HEK293 (cell line): Measurements from ENCODE around the gene GRID2.

Experiments
- GLI4 ChIP-seq: fragments of 450-650 bp; formaldehyde crosslinking; IDR thresholded peaks from 2 replicates; pipeline ENCODE4 v1.5.1; 2016; ENCODE audit warnings: missing biosample characterization, missing genetic modification characterization
- OSR2 ChIP-seq: fragments of 450-650 bp; formaldehyde crosslinking; IDR thresholded peaks from 2 replicates; pipeline ENCODE4 v1.5.1; 2016; ENCODE audit warnings: missing biosample characterization, missing genetic modification characterization
- PRDM1 ChIP-seq: fragments of 450-650 bp; formaldehyde crosslinking; IDR thresholded peaks from 2 replicates; pipeline ENCODE4; 2016; ENCODE audit warnings: missing biosample characterization, missing genetic modification characterization
- ZBTB20 ChIP-seq: fragments of 450-650 bp; formaldehyde crosslinking; IDR thresholded peaks from 2 replicates; pipeline ENCODE4 v1.5.1; 2016; ENCODE audit warnings: missing biosample characterization, missing genetic modification characterization
- ZNF560 ChIP-seq: fragments of 450-650 bp; formaldehyde crosslinking; IDR thresholded peaks from 2 replicates; pipeline ENCODE4 v1.5.1; 2017; ENCODE audit warnings: missing biosample characterization, missing genetic modification characterization, borderline replicate concordance
- ZNF585B ChIP-seq: fragments of 450-650 bp; formaldehyde crosslinking; IDR thresholded peaks from 2 replicates; pipeline ENCODE4 v1.5.1; 2016; ENCODE audit warnings: missing biosample characterization, missing genetic modification characterization
- TF ChIP-seq, protein P1 (sequence below): fragments of 450-650 bp; formaldehyde crosslinking; IDR thresholded peaks from 2 replicates; pipeline ENCODE4 v1.5.0; 2017; ENCODE audit warnings: missing biosample characterization, missing genetic modification characterization, borderline replicate concordance
- TF ChIP-seq, protein P2 (sequence below): fragments of 450-650 bp; formaldehyde crosslinking; IDR thresholded peaks from 2 replicates; pipeline ENCODE4 v1.5.1; 2016; ENCODE audit warnings: missing biosample characterization, missing genetic modification characterization

DNA sequence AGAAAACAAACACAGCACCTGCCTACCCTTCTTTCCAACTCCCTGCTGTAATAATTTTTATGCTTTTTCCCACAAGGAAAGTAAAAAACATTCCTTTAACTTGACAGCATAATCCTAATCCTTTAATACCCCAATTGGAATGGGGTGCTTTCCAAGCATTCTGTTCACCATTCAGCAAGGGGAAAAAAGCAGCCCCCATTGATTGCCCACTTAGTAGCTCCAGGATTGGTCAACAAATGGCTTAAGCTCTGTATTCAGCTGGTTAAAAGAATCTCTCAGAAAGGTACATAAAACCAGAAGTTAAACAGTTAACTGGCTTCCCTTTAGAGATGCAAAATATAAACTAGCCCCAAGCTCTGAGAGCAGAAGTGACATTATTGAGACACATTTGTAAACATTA is 1330.0 kb downstream of the GRID2 start:
- TF ChIP-seq OSR2 (tag by site-specific recombination) (no peak), ZBTB20 (no peak), ZNF585B (tag by site-specific recombination) (no peak), PRDM1 (tag by site-specific recombination) (no peak), GLI4 (no peak), ZNF560 (no peak)
- TF ChIP-seq, protein P1, sequence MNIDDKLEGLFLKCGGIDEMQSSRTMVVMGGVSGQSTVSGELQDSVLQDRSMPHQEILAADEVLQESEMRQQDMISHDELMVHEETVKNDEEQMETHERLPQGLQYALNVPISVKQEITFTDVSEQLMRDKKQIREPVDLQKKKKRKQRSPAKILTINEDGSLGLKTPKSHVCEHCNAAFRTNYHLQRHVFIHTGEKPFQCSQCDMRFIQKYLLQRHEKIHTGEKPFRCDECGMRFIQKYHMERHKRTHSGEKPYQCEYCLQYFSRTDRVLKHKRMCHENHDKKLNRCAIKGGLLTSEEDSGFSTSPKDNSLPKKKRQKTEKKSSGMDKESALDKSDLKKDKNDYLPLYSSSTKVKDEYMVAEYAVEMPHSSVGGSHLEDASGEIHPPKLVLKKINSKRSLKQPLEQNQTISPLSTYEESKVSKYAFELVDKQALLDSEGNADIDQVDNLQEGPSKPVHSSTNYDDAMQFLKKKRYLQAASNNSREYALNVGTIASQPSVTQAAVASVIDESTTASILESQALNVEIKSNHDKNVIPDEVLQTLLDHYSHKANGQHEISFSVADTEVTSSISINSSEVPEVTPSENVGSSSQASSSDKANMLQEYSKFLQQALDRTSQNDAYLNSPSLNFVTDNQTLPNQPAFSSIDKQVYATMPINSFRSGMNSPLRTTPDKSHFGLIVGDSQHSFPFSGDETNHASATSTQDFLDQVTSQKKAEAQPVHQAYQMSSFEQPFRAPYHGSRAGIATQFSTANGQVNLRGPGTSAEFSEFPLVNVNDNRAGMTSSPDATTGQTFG (tag by site-specific recombination): no peak
- TF ChIP-seq, protein P2, sequence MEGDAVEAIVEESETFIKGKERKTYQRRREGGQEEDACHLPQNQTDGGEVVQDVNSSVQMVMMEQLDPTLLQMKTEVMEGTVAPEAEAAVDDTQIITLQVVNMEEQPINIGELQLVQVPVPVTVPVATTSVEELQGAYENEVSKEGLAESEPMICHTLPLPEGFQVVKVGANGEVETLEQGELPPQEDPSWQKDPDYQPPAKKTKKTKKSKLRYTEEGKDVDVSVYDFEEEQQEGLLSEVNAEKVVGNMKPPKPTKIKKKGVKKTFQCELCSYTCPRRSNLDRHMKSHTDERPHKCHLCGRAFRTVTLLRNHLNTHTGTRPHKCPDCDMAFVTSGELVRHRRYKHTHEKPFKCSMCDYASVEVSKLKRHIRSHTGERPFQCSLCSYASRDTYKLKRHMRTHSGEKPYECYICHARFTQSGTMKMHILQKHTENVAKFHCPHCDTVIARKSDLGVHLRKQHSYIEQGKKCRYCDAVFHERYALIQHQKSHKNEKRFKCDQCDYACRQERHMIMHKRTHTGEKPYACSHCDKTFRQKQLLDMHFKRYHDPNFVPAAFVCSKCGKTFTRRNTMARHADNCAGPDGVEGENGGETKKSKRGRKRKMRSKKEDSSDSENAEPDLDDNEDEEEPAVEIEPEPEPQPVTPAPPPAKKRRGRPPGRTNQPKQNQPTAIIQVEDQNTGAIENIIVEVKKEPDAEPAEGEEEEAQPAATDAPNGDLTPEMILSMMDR (tag by site-specific recombination): no peak
